ENCODE data around the gene SP1.
"Not testable (repeated sequence)": the region's sequence is repeated elsewhere in the genome, so short reads cannot be mapped to it uniquely, and the experiment has no call there.

The SP1 gene

GRCh38 chr12:53380794-53381730, 1.1 kb downstream of the SP1 start:
- DNase-seq (ENCODE audit: low spot score): no peak

GRCh38 chr12:53381731-53382630, 2.0 kb downstream of the SP1 start:
- no peak for DNase-seq (ENCODE audit: low spot score)
- peak; percentile 53 for TF ChIP-seq CTCF (IDR thresholded peaks at IDR 0.05; ENCODE audit: extremely low read depth, missing control alignments)

More at GRCh38 chr12:53380794-53381730, 1.1 kb downstream of the SP1 start:
- TF ChIP-seq CTCF (IDR thresholded peaks at IDR 0.05; ENCODE audit: extremely low read depth, missing control alignments): no peak

- DNase-seq (ENCODE audit: low spot score): no peak
- TF ChIP-seq CTCF (IDR thresholded peaks at IDR 0.05; ENCODE audit: extremely low read depth, missing control alignments): no peak
Measured at GRCh38 chr12:53383258-53383657, 3.3 kb downstream of the SP1 start.

GRCh38 chr12:53386381-53386780, 6.4 kb downstream of the SP1 start:
- not testable (repeated sequence) for DNase-seq (ENCODE audit: low spot score)

- no peak for TF ChIP-seq CTCF (IDR thresholded peaks at IDR 0.05; ENCODE audit: extremely low read depth, missing control alignments)
- DNase-seq (ENCODE audit: low spot score): no peak
Measured at GRCh38 chr12:53388932-53389331, 9.0 kb downstream of the SP1 start.

GRCh38 chr12:53389702-53390101, 9.7 kb downstream of the SP1 start:
- no peak for DNase-seq (ENCODE audit: low spot score)
- TF ChIP-seq CTCF (IDR thresholded peaks at IDR 0.05; ENCODE audit: extremely low read depth, missing control alignments): no peak

GRCh38 chr12:53391724-53392123, 11.7 kb downstream of the SP1 start:
- no peak for DNase-seq (ENCODE audit: low spot score)
- no peak for TF ChIP-seq CTCF (IDR thresholded peaks at IDR 0.05; ENCODE audit: extremely low read depth, missing control alignments)

Measured in GM20000 (cell line).